ENCODE data around the gene LRP1B. TPM values are rescaled to one million over a fixed set of nuclear protein-coding genes. Genes with fewer than 3 reads are reported as not detected.

Gene LRP1B
- polyA plus RNA-seq, 1 of the 3 experiments (the other 2 are of a cell fraction) = 0.28 TPM

DNA sequence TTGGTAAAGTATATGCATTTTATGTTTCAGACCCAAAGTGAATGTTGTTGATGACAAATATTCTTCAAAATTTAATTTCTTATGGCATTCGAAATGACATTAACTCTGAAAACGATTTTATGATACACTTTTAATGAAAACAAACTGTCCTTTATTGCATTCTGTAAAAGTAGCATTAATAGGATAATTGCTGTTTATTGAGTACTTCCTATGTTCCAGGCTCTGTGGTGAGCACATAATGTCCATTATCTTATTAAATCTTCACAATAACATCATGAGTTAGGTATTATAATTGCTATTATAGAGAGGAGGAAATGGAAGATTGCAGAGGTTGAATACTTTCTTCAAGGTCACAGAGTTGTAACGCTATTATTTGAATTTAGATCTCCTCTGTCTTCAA is 638.0 kb downstream of the LRP1B start (continued):
- TF ChIP-seq, protein P1, sequence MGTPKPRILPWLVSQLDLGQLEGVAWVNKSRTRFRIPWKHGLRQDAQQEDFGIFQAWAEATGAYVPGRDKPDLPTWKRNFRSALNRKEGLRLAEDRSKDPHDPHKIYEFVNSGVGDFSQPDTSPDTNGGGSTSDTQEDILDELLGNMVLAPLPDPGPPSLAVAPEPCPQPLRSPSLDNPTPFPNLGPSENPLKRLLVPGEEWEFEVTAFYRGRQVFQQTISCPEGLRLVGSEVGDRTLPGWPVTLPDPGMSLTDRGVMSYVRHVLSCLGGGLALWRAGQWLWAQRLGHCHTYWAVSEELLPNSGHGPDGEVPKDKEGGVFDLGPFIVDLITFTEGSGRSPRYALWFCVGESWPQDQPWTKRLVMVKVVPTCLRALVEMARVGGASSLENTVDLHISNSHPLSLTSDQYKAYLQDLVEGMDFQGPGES (IDR thresholded peaks at IDR 0.05; ENCODE audit: low read depth, low read length) = no peak
- TF ChIP-seq, protein P2, sequence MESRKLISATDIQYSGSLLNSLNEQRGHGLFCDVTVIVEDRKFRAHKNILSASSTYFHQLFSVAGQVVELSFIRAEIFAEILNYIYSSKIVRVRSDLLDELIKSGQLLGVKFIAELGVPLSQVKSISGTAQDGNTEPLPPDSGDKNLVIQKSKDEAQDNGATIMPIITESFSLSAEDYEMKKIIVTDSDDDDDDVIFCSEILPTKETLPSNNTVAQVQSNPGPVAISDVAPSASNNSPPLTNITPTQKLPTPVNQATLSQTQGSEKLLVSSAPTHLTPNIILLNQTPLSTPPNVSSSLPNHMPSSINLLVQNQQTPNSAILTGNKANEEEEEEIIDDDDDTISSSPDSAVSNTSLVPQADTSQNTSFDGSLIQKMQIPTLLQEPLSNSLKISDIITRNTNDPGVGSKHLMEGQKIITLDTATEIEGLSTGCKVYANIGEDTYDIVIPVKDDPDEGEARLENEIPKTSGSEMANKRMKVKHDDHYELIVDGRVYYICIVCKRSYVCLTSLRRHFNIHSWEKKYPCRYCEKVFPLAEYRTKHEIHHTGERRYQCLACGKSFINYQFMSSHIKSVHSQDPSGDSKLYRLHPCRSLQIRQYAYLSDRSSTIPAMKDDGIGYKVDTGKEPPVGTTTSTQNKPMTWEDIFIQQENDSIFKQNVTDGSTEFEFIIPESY (IDR thresholded peaks at IDR 0.05; ENCODE audit: borderline replicate concordance, low read depth) = no peak
- TF ChIP-seq FOXJ3 (CRISPR knock-in tag; IDR thresholded peaks at IDR 0.05) (no peak), SIN3A (IDR thresholded peaks at IDR 0.05; ENCODE audit: borderline replicate concordance, low read depth, low read length) (no peak), RXRA (IDR thresholded peaks at IDR 0.05; ENCODE audit: borderline replicate concordance, low read depth) (no peak), YY1 (IDR thresholded peaks at IDR 0.05; ENCODE audit: low read depth) (no peak), MEF2A (IDR thresholded peaks at IDR 0.05; ENCODE audit: borderline replicate concordance, low read depth) (no peak), TCF12 (IDR thresholded peaks at IDR 0.05) (peak; percentile 35; the same call in 1 of the 2 replicates)

DNA sequence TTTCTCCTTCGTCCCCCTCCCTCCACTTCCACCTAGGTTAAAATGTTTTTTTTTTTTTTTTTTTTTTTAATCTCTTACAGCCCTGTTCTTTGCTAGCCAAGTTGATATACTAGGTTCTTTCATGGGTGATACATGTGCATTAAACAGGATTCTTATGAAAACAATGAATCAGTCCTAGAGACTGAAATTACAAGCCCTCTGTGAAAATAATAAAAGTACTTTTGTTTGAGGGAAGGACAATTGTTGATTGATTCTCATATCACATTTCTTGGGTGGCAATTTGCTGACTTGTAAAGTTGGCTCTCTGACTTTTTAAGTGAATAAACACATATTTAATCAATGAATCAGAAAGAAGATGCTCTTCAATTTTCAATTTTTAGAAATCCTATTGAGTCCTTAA is 639.9 kb downstream of the LRP1B start:
- Histone ChIP-seq H4K20me1 (ENCODE audit: insufficient read depth) (no peaks in the 10 kb centered on the region), H3K36me3 (replicated peaks in 1 of 2; ENCODE audit: control insufficient read depth in 1 of 2, insufficient read depth in 2 of 2, low read length in 1 of 2) (no peaks in the 10 kb centered on the region), H3K9me2 (no peaks in the 10 kb centered on the region), H3K4me3 (ENCODE audit: low read depth in 2 of 2, low read length in 1 of 2) (no peak overlapping the region), H3K4me2 (peak overlapping the region; percentile 5; the same call in 1 of the 2 replicates), H3K9ac (no peak overlapping the region), H3K79me2 (ENCODE audit: insufficient read depth) (no peaks in the 10 kb centered on the region), H2AFZ (ENCODE audit: low read depth) (no peak overlapping the region), H3K27ac (ENCODE audit: low read depth in 2 of 2, low read length in 1 of 2) (peak overlapping the region in 1 of 2 experiments; percentile 55; a peak in 2 of 4 replicates), H3K27me3 (ENCODE audit: insufficient read depth) (no peaks in the 10 kb centered on the region), H3F3A (replicated peaks; ENCODE audit: insufficient read depth) (no peaks in the 10 kb centered on the region), H3K9me3 (no peaks in the 10 kb centered on the region), H3K4me1 (ENCODE audit: control insufficient read depth in 1 of 2, insufficient read depth in 2 of 2, low read depth in 1 of 2, low read length in 1 of 2) (peaks cover 4 to 21% of the 10 kb centered on the region in 2 experiments; a peak in 3 of 4 replicates)
- CTCF ChIA-PET = interaction anchor here (0.5 to 1.0 kb wide), 2 partner anchors 17 to 20 kb away, joined by 3 read pairs; no protein-coding TSS in a partner anchor
- no peak for DNase-seq
- TF ChIP-seq RAD21 (IDR thresholded peaks at IDR 0.05; ENCODE audit: low read length) (no peak), RCOR1 (IDR thresholded peaks at IDR 0.05; ENCODE audit: low read length) (no peak), EP300 (IDR thresholded peaks at IDR 0.05; ENCODE audit: borderline replicate concordance in 1 of 2, low read depth in 1 of 2, low read length in 1 of 2) (0 out of 4 replicates have a peak, but pooled peaks of 1 of the 2 experiments have one; percentile 20), TCF12 (IDR thresholded peaks at IDR 0.05) (peak; percentile 38; the same call in 1 of the 2 replicates), NFIC (IDR thresholded peaks at IDR 0.05; ENCODE audit: borderline replicate concordance) (peak; percentile 13; the same call in 1 of the 2 replicates)
- TF ChIP-seq, protein P3, sequence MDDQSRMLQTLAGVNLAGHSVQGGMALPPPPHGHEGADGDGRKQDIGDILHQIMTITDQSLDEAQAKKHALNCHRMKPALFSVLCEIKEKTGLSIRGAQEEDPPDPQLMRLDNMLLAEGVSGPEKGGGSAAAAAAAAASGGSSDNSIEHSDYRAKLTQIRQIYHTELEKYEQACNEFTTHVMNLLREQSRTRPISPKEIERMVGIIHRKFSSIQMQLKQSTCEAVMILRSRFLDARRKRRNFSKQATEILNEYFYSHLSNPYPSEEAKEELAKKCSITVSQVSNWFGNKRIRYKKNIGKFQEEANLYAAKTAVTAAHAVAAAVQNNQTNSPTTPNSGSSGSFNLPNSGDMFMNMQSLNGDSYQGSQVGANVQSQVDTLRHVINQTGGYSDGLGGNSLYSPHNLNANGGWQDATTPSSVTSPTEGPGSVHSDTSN (IDR thresholded peaks at IDR 0.05) = peak; percentile 48
- POLR2A ChIA-PET = no interaction called here
- 54% methylated on average over 1 of the region's 1 CpG for WGBS (ENCODE audit: low lambda C conversion rate)
